Embryonic facial prominence (tissue), 1 donor: ENCODE measurements around the gene SCAND1.
"Not testable (repeated sequence)": the region's sequence is repeated elsewhere in the genome, so short reads cannot be mapped to it uniquely, and the experiment has no call there.

Experiments used
- DNase-seq: peaks from one replicate; pipeline ENCODE4 v3.0.0-alpha.2; 2016; ENCODE audit errors: extremely low spot score

The SCAND1 gene

GRCh38 chr20:35959291-35959690 is 5.0 kb upstream of the SCAND1 start:
- not testable (repeated sequence) for DNase-seq

- no peak for DNase-seq
Measured at GRCh38 chr20:35956616-35957015, 2.3 kb upstream of the SCAND1 start.

- no peak for DNase-seq
Measured at GRCh38 chr20:35954907-35955251, 577 bp upstream of the SCAND1 start.

- DNase-seq, result no peak
Measured at GRCh38 chr20:35953387-35954199, 709 bp downstream of the SCAND1 start.

- no peak for DNase-seq
Measured at GRCh38 chr20:35952480-35953386, 1.6 kb downstream of the SCAND1 start.

DNA sequence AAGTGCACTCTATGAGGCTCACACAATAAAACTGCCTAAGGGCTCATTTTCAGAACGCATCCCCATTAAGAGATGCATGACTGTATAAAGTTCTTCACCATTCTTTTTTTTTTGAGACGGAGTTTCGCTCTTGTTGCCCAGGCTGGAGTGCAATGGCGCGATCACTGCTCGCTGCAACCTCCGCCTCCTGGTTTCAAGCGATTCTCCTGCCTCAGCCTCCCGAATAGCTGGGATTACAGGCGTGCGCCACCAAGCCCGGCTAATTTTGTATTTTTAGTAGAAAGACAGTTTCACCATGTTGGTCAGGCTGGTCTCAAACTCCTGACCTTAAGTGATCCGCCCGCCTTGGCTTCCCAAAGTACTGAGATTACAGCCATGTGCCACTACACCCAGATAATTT is 2.2 kb downstream of the SCAND1 start:
- DNase-seq, result not testable (repeated sequence)

GRCh38 chr20:35950093-35950492 is 4.2 kb downstream of the SCAND1 start:
- DNase-seq, result no peak

DNA sequence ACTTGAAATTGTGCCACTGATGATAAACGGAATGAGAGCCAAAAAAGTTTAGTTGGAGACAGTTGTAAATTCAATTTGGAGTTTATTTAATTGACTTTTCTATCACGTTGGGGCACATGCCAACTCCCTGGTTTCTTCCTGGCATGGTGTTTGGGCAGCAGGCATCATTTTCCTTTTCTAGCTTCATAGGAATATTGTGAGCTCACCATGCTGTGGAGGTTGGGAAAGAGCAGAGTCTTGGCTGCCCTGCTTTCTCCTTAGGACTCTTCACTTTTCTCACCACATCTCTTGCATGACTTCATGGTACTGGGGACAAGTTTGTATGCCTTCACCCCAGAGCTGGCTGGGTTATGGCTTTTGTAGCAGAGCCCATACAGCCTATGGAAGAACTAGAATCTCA is 6.4 kb downstream of the SCAND1 start:
- no peak for DNase-seq

- DNase-seq, result no peak
Measured at GRCh38 chr20:35947489-35947888, 6.8 kb downstream of the SCAND1 start.

DNA sequence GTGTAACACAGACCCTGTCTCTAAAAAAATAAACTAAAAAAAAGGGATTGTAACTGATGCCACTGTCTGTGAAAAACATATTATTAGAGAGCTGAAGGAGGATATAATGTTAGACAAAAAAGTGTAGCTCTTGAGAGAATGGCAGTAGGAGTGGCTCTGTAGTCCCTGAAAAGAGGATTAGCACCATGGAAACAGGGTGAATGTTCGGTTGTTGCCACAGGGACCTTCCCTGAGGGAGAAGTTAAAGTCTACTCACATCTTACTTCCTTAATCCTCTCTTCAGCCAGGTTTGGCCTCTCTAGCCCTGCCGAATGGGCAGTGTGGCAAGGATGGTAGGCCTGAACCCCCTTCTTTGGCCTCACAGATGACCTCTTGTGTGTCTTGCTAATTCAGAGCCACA is 12.1 kb downstream of the SCAND1 start:
- no peak for DNase-seq

- DNase-seq, result no peak
Measured at GRCh38 chr20:35941620-35942019, 12.7 kb downstream of the SCAND1 start.

GRCh38 chr20:35939264-35939663 is 15.0 kb downstream of the SCAND1 start:
- no peak for DNase-seq

DNA sequence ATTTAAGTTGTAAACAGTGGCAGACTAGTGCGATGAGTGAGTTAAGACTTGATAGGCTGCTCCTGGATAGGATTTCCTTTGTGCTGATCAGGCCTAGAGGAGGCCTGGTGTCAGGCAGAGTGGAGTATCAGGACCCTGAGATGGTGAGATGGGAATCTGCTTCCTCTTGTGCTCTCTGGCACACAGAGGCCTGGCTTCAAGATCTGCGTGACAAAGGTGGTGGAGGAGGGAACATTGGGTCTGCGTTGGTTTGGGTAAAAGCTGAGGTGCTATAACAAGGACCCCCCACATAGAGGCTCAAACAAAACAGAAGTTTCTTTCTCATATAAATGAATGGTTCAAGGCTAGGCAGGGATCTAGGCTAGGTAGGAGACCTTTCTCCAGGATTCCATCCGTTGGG is 20.3 kb downstream of the SCAND1 start:
- no peak for DNase-seq

- DNase-seq, result no peak
Measured at GRCh38 chr20:35929301-35929700, 25.0 kb downstream of the SCAND1 start.

DNA sequence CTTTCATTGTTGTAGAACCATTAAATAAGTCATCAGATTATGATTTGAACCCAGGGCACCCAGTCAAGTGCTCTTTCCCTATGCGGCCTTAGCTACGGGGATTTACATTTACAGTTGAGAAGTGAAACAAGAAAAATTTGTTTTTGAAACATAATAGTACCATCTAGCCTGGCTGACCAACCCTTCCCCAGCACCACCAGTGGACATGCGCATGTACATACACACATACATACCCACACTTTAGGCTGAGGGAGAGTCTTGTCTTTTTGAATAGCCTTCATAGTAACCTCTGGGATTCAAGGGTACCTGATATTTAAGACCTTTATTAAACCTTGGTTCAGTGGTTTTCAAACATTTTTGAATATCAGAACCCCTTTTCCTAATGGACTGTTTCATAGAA is 33.8 kb downstream of the SCAND1 start:
- no peak for DNase-seq

DNA sequence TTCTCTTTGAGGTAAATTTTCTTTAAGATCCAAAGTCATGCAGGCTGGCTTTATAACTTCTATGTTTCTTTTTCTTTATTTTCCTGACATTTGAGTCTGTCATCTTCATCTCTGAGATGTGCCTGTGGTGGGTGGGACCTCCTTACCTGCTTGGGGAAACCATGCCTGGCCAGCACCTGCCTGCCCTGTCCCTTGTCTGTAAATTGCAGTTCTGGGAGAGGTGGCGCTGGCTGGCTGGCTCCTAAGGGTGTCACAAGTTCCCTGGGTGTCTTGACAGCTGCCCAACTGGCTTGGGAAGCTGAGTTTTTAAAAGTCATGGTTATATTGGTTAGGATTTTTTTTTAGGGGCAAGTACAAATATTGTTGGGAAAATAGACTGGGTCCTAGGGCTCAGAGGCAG is 36.3 kb downstream of the SCAND1 start:
- DNase-seq, result no peak

- DNase-seq, result no peak
Measured at GRCh38 chr20:35917077-35917476, 37.2 kb downstream of the SCAND1 start.

DNA sequence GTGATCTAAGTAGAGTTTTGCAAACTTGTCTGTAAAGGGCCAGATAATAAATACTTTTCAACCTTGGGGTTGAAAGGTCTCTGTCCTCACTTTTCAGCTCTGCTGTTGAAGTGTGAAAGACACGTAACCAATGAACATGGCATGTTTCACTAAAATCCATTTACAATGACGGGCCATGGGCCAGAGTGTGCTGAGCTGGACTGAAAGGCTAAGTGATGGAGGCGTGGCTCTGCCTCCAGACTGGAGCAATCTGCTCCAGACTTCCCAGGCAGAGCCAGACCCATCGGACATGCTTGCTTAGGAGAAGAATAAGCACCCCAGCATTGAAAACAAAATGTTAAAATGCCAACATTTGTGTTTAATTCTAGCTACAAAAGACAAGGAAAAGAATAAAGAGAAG is 41.4 kb downstream of the SCAND1 start:
- DNase-seq, result no peak

DNA sequence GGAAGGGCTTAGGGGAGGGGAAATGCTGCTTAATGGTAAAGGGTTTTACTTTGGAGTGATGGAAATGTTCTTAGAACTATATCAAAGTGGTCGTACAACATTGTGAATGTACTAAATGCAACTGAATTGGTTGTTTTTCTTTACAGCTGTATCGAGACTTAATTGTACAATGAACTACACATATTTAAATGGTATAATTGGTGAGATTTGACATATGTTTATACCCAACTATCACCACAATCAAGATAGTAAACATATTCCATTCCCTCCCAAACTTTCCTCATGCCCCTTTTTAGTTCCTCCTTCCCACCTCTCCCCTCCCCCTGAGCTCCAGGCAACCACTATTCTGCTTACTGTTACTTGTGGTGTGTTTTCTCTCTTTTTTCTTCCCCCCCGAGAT is 44.0 kb downstream of the SCAND1 start:
- DNase-seq, result no peak

DNA sequence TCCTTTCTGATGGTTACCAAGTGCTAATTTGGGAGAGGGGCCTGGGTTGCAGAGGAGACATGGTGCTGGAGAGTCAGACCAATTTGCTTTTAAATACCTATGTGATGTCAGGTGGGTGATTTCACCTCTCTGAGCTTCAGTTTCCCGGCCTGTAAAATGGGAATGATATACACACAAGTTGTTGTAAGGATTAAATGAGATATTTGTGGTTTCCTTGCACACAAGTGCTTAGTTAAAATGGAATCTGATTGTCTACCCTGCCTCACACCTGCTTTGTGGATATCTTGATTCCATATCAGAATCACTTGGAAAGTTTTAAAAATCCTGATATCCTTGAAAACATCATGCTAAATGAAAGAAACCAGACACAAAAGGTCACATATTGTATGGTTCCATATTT is 44.5 kb downstream of the SCAND1 start:
- DNase-seq, result no peak

- no peak for DNase-seq
Measured at GRCh38 chr20:35909176-35909575, 45.1 kb downstream of the SCAND1 start.

DNA sequence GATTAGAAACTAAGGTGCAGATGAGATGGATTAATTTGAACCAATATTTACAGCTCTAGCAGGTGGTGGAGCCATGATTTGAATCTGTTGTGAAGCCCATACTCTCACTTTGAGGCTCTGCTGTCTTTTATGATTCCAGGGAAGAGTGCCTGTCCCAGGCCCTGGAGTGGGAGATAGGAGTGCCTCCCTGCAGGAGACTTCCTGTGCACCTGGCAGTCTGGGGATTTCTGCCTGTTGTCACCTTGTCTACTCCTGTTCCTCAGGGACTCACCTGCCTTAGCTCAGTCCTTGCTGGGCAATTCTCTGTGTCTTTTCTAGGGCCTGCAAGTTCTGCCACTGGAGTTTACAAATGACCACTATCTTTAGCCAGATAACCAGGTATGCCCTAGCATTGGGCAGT is 46.3 kb downstream of the SCAND1 start:
- no peak for DNase-seq
